AG09319 (cell line): ENCODE results near the gene CIAO3.

Experiments
- DNase-seq: peaks from one replicate; pipeline ENCODE4 v3.0.0-alpha.2; 2010; ENCODE audit warnings: low read depth; ENCODE audit errors: extremely low read depth
- CTCF ChIP-seq: IDR thresholded peaks from 2 replicates; pipeline ENCODE4 v1.5.1; 2011; ENCODE audit warnings: low read depth, mild to moderate bottlenecking, inconsistent platforms, low read length, moderate library complexity

Gene CIAO3

GRCh38 chr16:732332-732731 is 8.5 kb downstream of the CIAO3 start:
- TF ChIP-seq CTCF = no peak
- no peak for DNase-seq

GRCh38 chr16:730666-731509 is 9.9 kb downstream of the CIAO3 start:
- DNase-seq = no peak
- no peak for TF ChIP-seq CTCF

- no peak for TF ChIP-seq CTCF
- DNase-seq = no peak
Observed at GRCh38 chr16:729768-730665, 10.8 kb downstream of the CIAO3 start.

GRCh38 chr16:728890-729744 is 11.7 kb downstream of the CIAO3 start:
- DNase-seq = no peak

GRCh38 chr16:728131-728889 is 12.5 kb downstream of the CIAO3 start:
- no peak for TF ChIP-seq CTCF
- DNase-seq = no peak

More at GRCh38 chr16:728890-729744, 11.7 kb downstream of the CIAO3 start:
- TF ChIP-seq CTCF = no peak

DNA sequence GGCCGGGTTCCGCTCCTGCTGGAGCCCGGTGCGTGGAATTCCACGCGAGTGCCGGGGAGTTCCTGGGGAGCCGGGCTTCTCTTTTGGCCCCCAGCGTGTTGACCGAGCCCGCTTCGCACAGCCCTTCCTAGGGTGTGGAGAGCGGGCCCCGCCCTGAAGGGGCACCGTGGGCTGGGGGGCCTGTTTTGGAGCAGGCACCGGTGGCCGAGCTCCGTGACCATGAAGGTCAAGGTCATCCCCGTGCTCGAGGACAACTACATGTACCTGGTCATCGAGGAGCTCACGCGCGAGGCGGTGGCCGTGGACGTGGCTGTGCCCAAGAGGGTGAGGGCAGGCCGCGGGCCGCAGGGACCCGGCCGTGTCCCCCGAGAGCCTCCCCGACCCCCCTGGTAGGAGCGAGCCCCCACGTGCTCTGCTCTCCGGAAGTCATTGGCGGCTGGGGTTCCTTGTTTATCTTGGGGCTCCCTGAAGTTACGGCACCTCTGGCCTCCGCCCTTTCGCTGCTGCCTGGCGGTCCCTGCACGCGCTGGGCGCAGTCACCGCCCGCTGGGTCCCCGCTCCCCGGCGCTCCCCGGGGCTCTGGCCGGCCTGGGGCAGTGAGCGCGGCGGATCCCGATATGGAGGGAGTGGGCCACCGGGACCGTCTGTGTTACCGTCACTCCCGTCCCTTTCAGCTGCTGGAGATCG is 13.4 kb downstream of the CIAO3 start:
- no peak for DNase-seq
- TF ChIP-seq CTCF = no peak
